NCI-H460 (cell line): Measurements from ENCODE around the gene OR4A47. TPM values are rescaled to one million over a fixed set of nuclear protein-coding genes. Genes with fewer than 3 reads are reported as not detected.
"Not testable (repeated sequence)": the region's sequence is repeated elsewhere in the genome, so short reads cannot be mapped to it uniquely, and the experiment has no call there.

Experiments
- DNase-seq: peaks from one replicate; pipeline ENCODE4 v3.0.0-alpha.2; 2016; ENCODE audit warnings: low read depth; ENCODE audit errors: extremely low read depth
- polyA plus RNA-seq: library from polyadenylated mRNA; depleted of rRNA; stranded (reverse); fragments of >200 nt; gene quantifications from 2 replicates; pipeline ENCODE4 v1.2.3, GENCODE V29; 2014; cell fraction: nucleus; rRNA removed
- total RNA-seq: library from RNA; depleted of rRNA; stranded (reverse); fragments of >200 nt; shearing (Covaris generic); gene quantifications from 2 replicates; pipeline ENCODE4 v1.2.3, GENCODE V29; 2014; rRNA removed

The OR4A47 gene
- not detected in 2 replicates for total RNA-seq
- polyA plus RNA-seq = not detected in 2 replicates

- not testable (repeated sequence) for DNase-seq
Observed at GRCh38 chr11:48488493-48488892, at the start of gene OR4A47. OR4A47 (plus strand) TSS chr11:48488793; CDS start chr11:48488793, 0 bp downstream.

DNA sequence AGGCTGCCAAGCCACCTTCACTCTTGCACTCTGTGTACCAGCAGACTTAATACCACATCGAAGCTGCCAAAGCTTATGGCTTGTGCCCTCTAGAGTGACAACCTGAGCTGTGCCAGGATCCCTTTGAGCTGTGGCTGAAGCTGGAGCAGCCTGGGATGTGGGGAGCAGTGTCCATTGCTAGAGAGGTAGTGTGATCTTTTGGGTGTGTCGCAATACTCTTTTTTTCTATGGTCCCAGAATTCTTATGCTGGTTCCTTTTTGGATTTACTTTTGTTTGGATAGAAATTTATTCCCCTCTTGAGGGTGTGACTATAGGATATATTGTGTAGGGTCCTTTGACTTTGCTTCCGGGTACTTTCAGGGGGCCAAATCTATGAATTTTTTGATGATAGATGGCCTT, 32.7 kb upstream of the OR4A47 start:
- DNase-seq = not testable (repeated sequence)

DNA sequence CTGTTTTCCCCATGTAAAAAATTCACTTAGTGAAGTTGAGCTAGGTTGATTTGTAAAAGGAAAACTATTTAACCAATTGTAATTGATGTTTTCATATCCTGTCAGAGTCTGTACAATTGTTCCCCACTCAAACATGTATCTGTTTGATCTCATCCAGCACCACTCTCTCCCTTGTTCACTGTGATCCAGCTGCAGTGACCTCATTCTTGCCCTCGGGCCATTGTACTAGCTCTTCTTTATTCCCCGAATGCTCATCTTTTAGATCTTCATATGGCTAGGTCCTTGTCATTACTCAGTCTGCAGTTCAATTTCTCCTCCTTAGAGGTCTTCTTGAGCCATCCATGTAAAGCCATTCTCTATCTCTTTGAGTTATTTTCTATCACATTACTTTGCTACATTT, 14.6 kb upstream of the OR4A47 start:
- DNase-seq = not testable (repeated sequence)

GRCh38 chr11:48474703-48475102, 13.9 kb upstream of the OR4A47 start:
- not testable (repeated sequence) for DNase-seq

GRCh38 chr11:48506169-48506568, 17.6 kb downstream of the OR4A47 start:
- DNase-seq = not testable (repeated sequence)

GRCh38 chr11:48538991-48539390, 50.4 kb downstream of the OR4A47 start:
- DNase-seq = no peak

Other genes with a start within 250 kb of the OR4A47 start
- gene OR4X2, start 243.7 kb upstream of the OR4A47 start, total RNA-seq = not detected in 2 replicates
- gene OR4X1, start 224.9 kb upstream of the OR4A47 start, total RNA-seq = not detected in 2 replicates
- not detected in 2 replicates for gene OR4S1, start 182.6 kb upstream of the OR4A47 start, total RNA-seq
- not detected in 2 replicates for gene OR4C3, start 163.9 kb upstream of the OR4A47 start, total RNA-seq
- gene OR4C5, start 122.3 kb upstream of the OR4A47 start, total RNA-seq = not detected in 2 replicates